HG03045 (cell line): ENCODE data around the gene FLAD1.

ENCODE experiments used
- ATAC-seq: cut with Tn5 transposase; IDR thresholded peaks from one replicate; pipeline ENCODE4 v1.9.1; 2021; ENCODE audit warnings: mild to moderate bottlenecking, moderate library complexity; ENCODE audit not compliant: unreplicated experiment

Gene FLAD1

GRCh38 chr1:155014709-155015508, 31.8 kb downstream of the FLAD1 start:
- no peak for ATAC-seq

- no peak for ATAC-seq
These were observed 32.5 kb downstream of the FLAD1 start for GRCh38 chr1:155015527-155016230.

GRCh38 chr1:155016231-155016831, 33.2 kb downstream of the FLAD1 start:
- no peak for ATAC-seq

- ATAC-seq = peak; percentile 76
These were observed 34.1 kb downstream of the FLAD1 start for GRCh38 chr1:155017041-155017945.

GRCh38 chr1:155017946-155018316, 34.8 kb downstream of the FLAD1 start:
- peak; percentile 17 for ATAC-seq

- no peak for ATAC-seq
These were observed 35.6 kb downstream of the FLAD1 start for GRCh38 chr1:155018617-155019348.

- no peak for ATAC-seq
These were observed 36.5 kb downstream of the FLAD1 start for GRCh38 chr1:155019377-155020245.

- no peak for ATAC-seq
These were observed 39.2 kb downstream of the FLAD1 start for GRCh38 chr1:155022136-155022926.

GRCh38 chr1:155022927-155023236, 39.7 kb downstream of the FLAD1 start:
- no peak for ATAC-seq

- ATAC-seq = no peak
These were observed 40.5 kb downstream of the FLAD1 start for GRCh38 chr1:155023627-155024026.

- ATAC-seq = no peak
These were observed 41.2 kb downstream of the FLAD1 start for GRCh38 chr1:155024315-155024714.

- no peak for ATAC-seq
These were observed 43.0 kb downstream of the FLAD1 start for GRCh38 chr1:155026154-155026553.

GRCh38 chr1:155026588-155026987, 43.4 kb downstream of the FLAD1 start:
- ATAC-seq = no peak

- ATAC-seq = no peak
These were observed 46.5 kb downstream of the FLAD1 start for GRCh38 chr1:155029513-155030242.

GRCh38 chr1:155030243-155030795, 47.2 kb downstream of the FLAD1 start:
- ATAC-seq = no peak

GRCh38 chr1:155030899-155031298, 47.8 kb downstream of the FLAD1 start:
- no peak for ATAC-seq

- ATAC-seq = no peak
These were observed 49.7 kb downstream of the FLAD1 start for GRCh38 chr1:155032886-155033285.

GRCh38 chr1:155033524-155033923, 50.4 kb downstream of the FLAD1 start, which contains the start of the genes DCST1 and DCST2:
Gene DCST1 (plus strand): TSS chr1:155033824. CDS start chr1:155034037, 213 bp downstream.
Gene DCST2 (minus strand): TSS chr1:155033781. CDS start chr1:155033701, 80 bp downstream.
- ATAC-seq = no peak
